Fibroblast of upper back skin (primary cell): Measurements from ENCODE around the gene FGF8.
A peak's percentile ranks its signal among the peaks of the same experiment; 100 is the strongest.

Source experiments
- DNase-seq: peaks from one replicate; pipeline ENCODE4 v3.0.0-alpha.2; 2013

Gene FGF8

DNA sequence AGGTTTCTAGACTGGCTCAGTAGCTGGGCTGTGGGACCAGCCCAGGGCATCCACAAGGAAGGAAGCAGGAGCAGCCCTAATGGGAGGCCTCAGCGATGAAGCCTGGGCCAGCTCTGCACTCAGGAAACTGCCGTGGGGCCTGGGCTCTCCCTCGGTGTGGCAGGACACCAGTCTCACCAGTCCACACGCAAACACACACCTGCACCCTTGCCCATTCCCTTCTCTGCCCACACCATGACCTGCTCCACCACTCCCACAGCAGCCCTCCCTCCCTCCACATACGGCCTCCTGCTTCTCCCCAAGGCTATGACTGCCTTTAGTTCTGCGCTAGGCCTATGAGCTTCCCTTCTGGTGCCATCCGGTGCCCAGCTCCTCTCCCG lies 7.1 kb downstream of the FGF8 start:
- DNase-seq, result no peak

- DNase-seq, result no peak
These were observed 7.7 kb downstream of the FGF8 start for GRCh38 chr10:101767966-101768790.

DNA sequence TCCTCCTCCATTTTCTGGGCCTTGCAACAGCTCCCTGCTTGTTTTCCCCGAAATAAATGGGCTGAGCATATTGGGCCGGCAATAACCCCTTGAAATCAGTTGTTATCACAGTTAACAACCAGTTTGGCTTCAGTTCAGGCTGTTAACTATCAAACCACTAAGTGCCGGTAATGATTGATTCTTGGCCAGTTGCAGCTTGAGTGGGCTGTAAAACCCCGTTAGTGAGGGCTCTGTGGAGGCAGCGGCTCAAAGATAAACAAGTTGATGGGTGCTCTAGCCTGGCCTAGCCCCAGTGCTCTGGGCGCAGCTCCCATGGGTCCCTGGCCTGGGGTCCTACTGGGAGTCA lies 8.3 kb downstream of the FGF8 start:
- no peak for DNase-seq

GRCh38 chr10:101766753-101767599 lies 8.9 kb downstream of the FGF8 start:
- no peak for DNase-seq

DNA sequence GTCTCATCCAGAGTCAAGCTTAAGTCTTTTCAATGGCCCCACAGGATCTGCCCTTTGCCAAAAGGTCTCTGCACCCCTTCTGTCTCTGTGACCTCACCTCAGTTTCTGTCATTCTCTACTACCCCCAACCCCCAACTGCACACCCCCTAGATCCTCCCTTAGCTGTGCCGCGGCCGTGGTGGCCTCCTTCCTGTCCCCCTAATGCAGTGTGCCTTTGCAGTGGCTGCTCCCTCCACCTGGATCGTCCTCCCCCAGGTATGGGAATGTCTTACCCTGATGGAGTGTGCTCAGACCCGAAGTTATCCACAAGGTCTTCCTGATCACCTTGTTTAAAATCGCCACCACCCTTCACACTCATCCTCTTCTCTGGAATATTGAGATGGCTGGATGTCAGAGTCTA lies 9.6 kb downstream of the FGF8 start:
- DNase-seq, result no peak

- DNase-seq, result no peak
These were observed 12.6 kb downstream of the FGF8 start for GRCh38 chr10:101763141-101763846.

DNA sequence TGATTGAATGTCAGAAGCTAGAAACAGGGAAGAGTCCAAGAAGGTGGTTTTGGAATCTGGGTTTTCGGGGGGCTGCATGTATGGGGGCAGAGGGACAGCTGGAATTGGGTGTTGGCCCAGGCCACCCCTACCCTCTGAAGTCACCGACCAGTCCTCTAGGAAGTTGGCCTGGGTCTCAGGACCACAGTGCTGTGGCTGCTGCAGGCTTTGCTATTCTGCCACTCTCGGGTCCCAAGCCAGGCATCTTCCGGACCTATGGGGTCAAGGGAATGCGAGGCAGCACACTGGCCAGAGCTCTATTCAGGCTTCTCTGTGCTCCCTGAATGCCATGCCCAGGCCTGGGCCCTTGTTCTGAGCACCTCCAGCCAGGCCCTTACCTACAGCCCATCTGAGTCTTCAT lies 13.2 kb downstream of the FGF8 start:
- no peak for DNase-seq

- no peak for DNase-seq
These were observed 14.7 kb downstream of the FGF8 start for GRCh38 chr10:101761226-101761625.

- DNase-seq, result no peak
These were observed 15.4 kb downstream of the FGF8 start for GRCh38 chr10:101760510-101760909.

- no peak for DNase-seq
These were observed 16.3 kb downstream of the FGF8 start for GRCh38 chr10:101759309-101760247.

GRCh38 chr10:101758858-101759257 lies 17.1 kb downstream of the FGF8 start:
- DNase-seq, result no peak

DNA sequence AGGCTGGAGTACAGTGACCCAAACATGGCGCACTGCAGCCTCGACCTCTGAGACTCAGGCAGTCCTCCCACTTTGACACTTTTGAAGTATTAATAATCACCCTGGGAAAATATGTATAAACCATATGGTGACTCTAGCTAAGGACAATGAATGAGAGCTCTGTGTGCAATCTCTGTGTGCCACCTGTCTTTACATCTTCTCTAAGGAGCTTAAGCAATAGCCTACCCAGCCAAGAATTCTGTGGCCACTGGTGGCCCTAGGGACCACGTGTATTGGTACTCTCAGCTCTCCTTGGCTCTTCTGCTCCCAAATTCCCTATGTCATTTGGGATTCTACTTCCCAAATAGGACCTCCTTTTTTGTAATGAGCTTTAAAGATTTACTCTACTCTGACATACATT lies 23.7 kb downstream of the FGF8 start:
- DNase-seq, result no peak

- no peak for DNase-seq
These were observed 26.6 kb downstream of the FGF8 start for GRCh38 chr10:101749047-101750016.

- DNase-seq, result no peak
These were observed 27.4 kb downstream of the FGF8 start for GRCh38 chr10:101748496-101748895.

DNA sequence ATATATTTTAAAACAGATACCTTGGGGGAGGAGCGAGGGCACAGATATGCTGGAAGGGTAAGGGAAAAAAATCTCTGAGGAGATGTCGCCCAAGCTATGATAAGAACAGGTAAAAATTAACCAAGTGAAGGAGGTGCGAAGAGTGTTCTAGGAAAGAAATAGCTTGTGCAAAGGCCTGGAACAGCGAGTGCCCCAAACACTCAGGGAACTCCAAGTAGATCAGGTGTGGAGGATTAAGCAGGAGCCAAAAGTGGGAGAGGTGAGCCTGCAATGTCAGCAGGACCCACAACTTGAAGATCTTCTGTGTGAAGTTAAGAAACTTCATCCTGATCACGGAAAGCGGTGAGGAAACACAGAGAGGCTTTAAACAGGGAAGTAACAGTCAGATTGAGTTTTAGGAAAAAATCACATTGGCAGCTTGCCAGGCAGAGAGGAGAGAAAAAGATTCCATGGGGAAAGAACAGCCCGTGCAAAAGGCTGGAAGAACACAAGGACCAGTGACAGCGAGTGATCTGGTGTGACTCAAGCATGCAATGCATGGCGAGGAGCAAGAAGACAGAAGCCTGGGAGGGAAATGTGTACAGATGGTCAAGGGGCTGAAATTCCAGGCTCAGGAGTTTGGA lies 30.7 kb downstream of the FGF8 start:
- no peak for DNase-seq

- DNase-seq, result peak; percentile 9
These were observed 31.6 kb downstream of the FGF8 start for GRCh38 chr10:101744267-101744666.

DNA sequence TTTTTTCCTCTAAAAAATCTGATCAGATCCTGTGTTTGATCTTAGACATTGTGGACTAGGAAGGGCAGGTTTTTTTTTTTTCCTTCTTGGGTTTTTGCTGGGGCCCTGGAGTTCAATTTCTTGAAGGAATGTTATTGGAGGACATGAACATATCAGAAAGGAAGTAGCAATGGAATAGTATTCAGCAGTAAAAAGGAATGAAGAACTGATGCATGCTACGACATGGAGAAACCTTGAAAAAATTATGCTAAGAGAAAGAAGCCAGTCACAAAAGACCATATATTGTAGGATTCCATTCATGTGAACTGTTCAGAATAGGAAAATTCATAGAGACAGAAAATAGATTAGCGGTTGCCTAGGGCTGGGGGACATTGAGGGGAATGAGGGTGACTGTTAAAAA lies 34.0 kb downstream of the FGF8 start:
- DNase-seq, result no peak

GRCh38 chr10:101736666-101737065 lies 39.2 kb downstream of the FGF8 start:
- DNase-seq, result no peak

- DNase-seq, result no peak
These were observed 43.8 kb downstream of the FGF8 start for GRCh38 chr10:101732096-101732495.

- no peak for DNase-seq
These were observed 49.9 kb downstream of the FGF8 start for GRCh38 chr10:101726115-101726387.
